Activated naive CD8-positive, alpha-beta T cell treated with anti-CD3 and anti-CD28 coated beads, Interleukin-2, amount 10 ng/mL, durations not matched to agents 7 days and 5 days (primary cell): ENCODE measurements around the gene POLR3A. TPM values are rescaled to one million over a fixed set of nuclear protein-coding genes. Genes with fewer than 3 reads are reported as not detected.
"Not testable (repeated sequence)": the region's sequence is repeated elsewhere in the genome, so short reads cannot be mapped to it uniquely, and the experiment has no call there.

ENCODE experiments used
- ATAC-seq: fragments of 150-1000 bp; cut with Tn5 transposase; one replicate; pipeline ENCODE4 v1.10.0; 2021; ENCODE audit warnings: low read depth, moderate library complexity
- POLR2A ChIA-PET: fragments of 350-600 bp; sonication (Branson Sonifier 250); formaldehyde crosslinking; loops from one replicate; lab custom pipeline; 2021; ENCODE audit warnings: antibody characterized with exemption; lab: Charles Lee
- DNase-seq: peaks from one replicate; pipeline ENCODE4 v3.0.0; 2021
- H3K27ac Mint-ChIP-seq: one replicate; pipeline ENCODE4 v1.8.0; 2022; ENCODE audit warnings: mild to moderate bottlenecking, mixed read lengths
- H3K27me3 Mint-ChIP-seq: one replicate; pipeline ENCODE4 v1.8.0; 2022; ENCODE audit warnings: mild to moderate bottlenecking, moderate library complexity, mixed read lengths
- H3K36me3 Mint-ChIP-seq: one replicate; pipeline ENCODE4 v1.8.0; 2021; ENCODE audit warnings: mild to moderate bottlenecking, mixed read lengths
- H3K4me1 Mint-ChIP-seq: one replicate; pipeline ENCODE4 v1.8.0; 2021; ENCODE audit warnings: mixed read lengths
- H3K4me3 Mint-ChIP-seq: one replicate; pipeline ENCODE4 v1.8.0; 2022; ENCODE audit warnings: mild to moderate bottlenecking, moderate library complexity, mixed read lengths
- H3K9me3 Mint-ChIP-seq: one replicate; pipeline ENCODE4 v1.8.0; 2021; ENCODE audit warnings: mixed read lengths
- total RNA-seq, 2 experiments: library from RNA; stranded (reverse); gene quantifications; one replicate each; pipeline ENCODE4 v1.2.3, GENCODE V29; 2021

Gene POLR3A
- total RNA-seq, 2 experiments from 2014 or later, result 18.7 to 20.2 TPM

GRCh38 chr10:78064919-78065318 is 35.6 kb upstream of the POLR3A start:
- ATAC-seq, DNase-seq, H3K27me3 Mint-ChIP-seq, POLR2A ChIA-PET, H3K36me3 Mint-ChIP-seq, H3K27ac Mint-ChIP-seq, H3K9me3 Mint-ChIP-seq, H3K4me3 Mint-ChIP-seq: not testable (repeated sequence)
- peaks cover 46% of the 10 kb centered on the region for H3K4me1 Mint-ChIP-seq

- Mint-ChIP-seq H3K27ac (peak overlapping the region; percentile 91), H3K4me1 (peaks cover 46% of the 10 kb centered on the region), H3K27me3 (no peaks in the 10 kb centered on the region), H3K36me3 (peaks cover 1% of the 10 kb centered on the region), H3K4me3 (peak overlapping the region; percentile 77), H3K9me3 (no peaks in the 10 kb centered on the region)
- ATAC-seq, result no peak
- POLR2A ChIA-PET, result interaction anchor here (0.7 to 1.1 kb wide), 4 partner anchors 13 to 189 kb away, joined by 3 to 6 read pairs (median 4); no protein-coding TSS in a partner anchor
- no peak for DNase-seq
Measured at GRCh38 chr10:78063236-78063635, 33.9 kb upstream of the POLR3A start.

- no peaks in the 10 kb centered on the region for H3K9me3 Mint-ChIP-seq
- H3K27me3 Mint-ChIP-seq, result no peaks in the 10 kb centered on the region
- peaks cover 44% of the 10 kb centered on the region for H3K4me1 Mint-ChIP-seq
- ATAC-seq (peak; percentile 91), DNase-seq (peak; percentile 62)
- H3K4me3 Mint-ChIP-seq, result peak overlapping the region; percentile 77
- POLR2A ChIA-PET, result interaction anchor here (0.9 to 1.4 kb wide), 3 partner anchors 9 to 34 kb away, joined by 3 to 6 read pairs (median 4); no protein-coding TSS in a partner anchor
- peak overlapping the region; percentile 91 for H3K27ac Mint-ChIP-seq
- H3K36me3 Mint-ChIP-seq, result peaks cover 1% of the 10 kb centered on the region
Measured at GRCh38 chr10:78062296-78062695, 33.0 kb upstream of the POLR3A start.

GRCh38 chr10:78059906-78060702 is 30.8 kb upstream of the POLR3A start:
- POLR2A ChIA-PET, result no interaction called here
- Mint-ChIP-seq H3K36me3 (peaks cover 1% of the 10 kb centered on the region), H3K27me3 (no peaks in the 10 kb centered on the region), H3K9me3 (no peaks in the 10 kb centered on the region), H3K4me1 (peaks cover 35% of the 10 kb centered on the region), H3K4me3 (no peak overlapping the region), H3K27ac (peak overlapping the region; percentile 34)
- DNase-seq (no peak), ATAC-seq (no peak)

- Mint-ChIP-seq H3K4me1 (peaks cover 31% of the 10 kb centered on the region), H3K27ac (no peak overlapping the region), H3K36me3 (no peaks in the 10 kb centered on the region), H3K4me3 (no peak overlapping the region), H3K27me3 (no peaks in the 10 kb centered on the region), H3K9me3 (no peaks in the 10 kb centered on the region)
- DNase-seq (no peak), ATAC-seq (no peak)
- POLR2A ChIA-PET, result interaction anchor here (1.0 kb wide), 1 partner anchor 244 kb away, joined by 5 read pairs; no protein-coding TSS in a partner anchor
Measured at GRCh38 chr10:78058562-78058961, 29.2 kb upstream of the POLR3A start.

- POLR2A ChIA-PET, result interaction anchor here (0.5 to 1.3 kb wide), 2 partner anchors 9 to 24 kb away, joined by 4 to 6 read pairs; no protein-coding TSS in a partner anchor
- Mint-ChIP-seq H3K4me1 (peaks cover 6% of the 10 kb centered on the region), H3K27me3 (no peaks in the 10 kb centered on the region), H3K36me3 (no peaks in the 10 kb centered on the region), H3K27ac (peak overlapping the region; percentile 65), H3K4me3 (no peak overlapping the region), H3K9me3 (no peaks in the 10 kb centered on the region)
- DNase-seq, result no peak
- ATAC-seq, result no peak
Measured at GRCh38 chr10:78053211-78053868, 24.0 kb upstream of the POLR3A start.

- no peak for ATAC-seq
- Mint-ChIP-seq H3K9me3 (no peaks in the 10 kb centered on the region), H3K27ac (peak overlapping the region; percentile 3), H3K4me1 (peaks cover 18% of the 10 kb centered on the region), H3K36me3 (no peaks in the 10 kb centered on the region), H3K4me3 (no peak overlapping the region), H3K27me3 (no peaks in the 10 kb centered on the region)
- POLR2A ChIA-PET, result interaction anchor here (1.0 kb wide), 1 partner anchor 13 kb away, joined by 3 read pairs; no protein-coding TSS in a partner anchor
- DNase-seq, result no peak
Measured at GRCh38 chr10:78049851-78050250, 20.5 kb upstream of the POLR3A start.

GRCh38 chr10:78047314-78047891 is 18.1 kb upstream of the POLR3A start:
- peaks cover 16% of the 10 kb centered on the region for H3K4me1 Mint-ChIP-seq
- H3K4me3 Mint-ChIP-seq, result no peak overlapping the region
- H3K9me3 Mint-ChIP-seq, result no peaks in the 10 kb centered on the region
- H3K27ac Mint-ChIP-seq, result peak overlapping the region; percentile 59
- H3K36me3 Mint-ChIP-seq, result peaks cover 6% of the 10 kb centered on the region
- DNase-seq, result peak; percentile 86
- POLR2A ChIA-PET, result interaction anchor here (0.9 to 3.1 kb wide), 2 partner anchors 15 to 255 kb away, joined by 4 to 12 read pairs; no protein-coding TSS in a partner anchor
- ATAC-seq, result peak; percentile 88
- H3K27me3 Mint-ChIP-seq, result no peaks in the 10 kb centered on the region

GRCh38 chr10:78046711-78047269 is 17.5 kb upstream of the POLR3A start:
- Mint-ChIP-seq H3K36me3 (peaks cover 8% of the 10 kb centered on the region), H3K4me3 (no peak overlapping the region), H3K4me1 (peaks cover 17% of the 10 kb centered on the region), H3K9me3 (no peaks in the 10 kb centered on the region), H3K27me3 (no peaks in the 10 kb centered on the region), H3K27ac (peak overlapping the region; percentile 8)
- POLR2A ChIA-PET, result interaction anchor here (0.9 to 3.1 kb wide), 2 partner anchors 16 to 256 kb away, joined by 4 to 12 read pairs; no protein-coding TSS in a partner anchor
- no peak for DNase-seq
- no peak for ATAC-seq

GRCh38 chr10:78045856-78046255 is 16.5 kb upstream of the POLR3A start:
- Mint-ChIP-seq H3K27me3 (no peaks in the 10 kb centered on the region), H3K4me1 (peaks cover 24% of the 10 kb centered on the region), H3K27ac (no peak overlapping the region), H3K9me3 (no peaks in the 10 kb centered on the region), H3K36me3 (peaks cover 16% of the 10 kb centered on the region), H3K4me3 (no peak overlapping the region)
- POLR2A ChIA-PET, result interaction anchor here (0.6 to 3.1 kb wide), 4 partner anchors 12 to 1153 kb away, joined by 4 to 12 read pairs (median 4); no protein-coding TSS in a partner anchor
- ATAC-seq (no peak), DNase-seq (no peak)

- POLR2A ChIA-PET, result interaction anchor here (3.1 kb wide), 1 partner anchor 257 kb away, joined by 12 read pairs; no protein-coding TSS in a partner anchor
Measured at GRCh38 chr10:78045237-78045636, 15.9 kb upstream of the POLR3A start.

GRCh38 chr10:78044699-78045098 is 15.4 kb upstream of the POLR3A start:
- no peak overlapping the region for H3K4me3 Mint-ChIP-seq
- POLR2A ChIA-PET, result no interaction called here
- no peaks in the 10 kb centered on the region for H3K27me3 Mint-ChIP-seq
- ATAC-seq (no peak), DNase-seq (no peak)
- H3K9me3 Mint-ChIP-seq, result no peaks in the 10 kb centered on the region
- peaks cover 26% of the 10 kb centered on the region for H3K4me1 Mint-ChIP-seq
- H3K27ac Mint-ChIP-seq, result peak overlapping the region; percentile 32
- peaks cover 23% of the 10 kb centered on the region for H3K36me3 Mint-ChIP-seq

More at GRCh38 chr10:78045237-78045636, 15.9 kb upstream of the POLR3A start:
- H3K9me3 Mint-ChIP-seq, result no peaks in the 10 kb centered on the region
- no peak overlapping the region for H3K27ac Mint-ChIP-seq
- H3K4me1 Mint-ChIP-seq, result peaks cover 26% of the 10 kb centered on the region
- peaks cover 21% of the 10 kb centered on the region for H3K36me3 Mint-ChIP-seq
- DNase-seq (no peak), ATAC-seq (no peak)
- H3K27me3 Mint-ChIP-seq, result no peaks in the 10 kb centered on the region
- H3K4me3 Mint-ChIP-seq, result no peak overlapping the region
